NCI-H510A treated with DMSO at 0.1 percent for 48 hours (cell line): ENCODE measurements around the gene DDX41.

ENCODE experiments used
- DNase-seq: peaks from one replicate; lab custom pipeline; 2025; lab: John Stamatoyannopoulos, UW

Gene DDX41

GRCh38 chr5:177468685-177469628 is 47.8 kb downstream of the DDX41 start:
- no peak for DNase-seq

GRCh38 chr5:177468329-177468684 is 48.5 kb downstream of the DDX41 start:
- no peak for DNase-seq

DNA sequence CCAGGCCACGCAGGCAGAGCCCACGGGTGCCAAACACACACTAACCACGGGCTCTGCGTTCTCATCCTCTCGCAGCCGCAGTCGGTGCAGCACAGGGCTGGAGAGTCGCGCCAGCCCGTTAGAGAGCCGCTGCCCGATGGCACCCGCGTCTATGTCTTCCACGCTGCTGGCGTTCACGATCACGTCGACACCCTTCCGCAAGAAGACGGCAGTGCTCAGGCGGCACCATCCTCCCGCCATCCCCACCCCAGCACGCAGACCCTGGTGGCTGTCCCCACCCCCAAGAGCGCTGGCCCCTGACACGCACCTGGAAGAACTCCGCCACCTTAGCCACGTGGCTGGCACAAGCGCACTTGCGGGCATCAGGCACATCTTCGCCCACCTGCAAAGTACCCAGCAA is 49.3 kb downstream of the DDX41 start:
- DNase-seq: no peak

DNA sequence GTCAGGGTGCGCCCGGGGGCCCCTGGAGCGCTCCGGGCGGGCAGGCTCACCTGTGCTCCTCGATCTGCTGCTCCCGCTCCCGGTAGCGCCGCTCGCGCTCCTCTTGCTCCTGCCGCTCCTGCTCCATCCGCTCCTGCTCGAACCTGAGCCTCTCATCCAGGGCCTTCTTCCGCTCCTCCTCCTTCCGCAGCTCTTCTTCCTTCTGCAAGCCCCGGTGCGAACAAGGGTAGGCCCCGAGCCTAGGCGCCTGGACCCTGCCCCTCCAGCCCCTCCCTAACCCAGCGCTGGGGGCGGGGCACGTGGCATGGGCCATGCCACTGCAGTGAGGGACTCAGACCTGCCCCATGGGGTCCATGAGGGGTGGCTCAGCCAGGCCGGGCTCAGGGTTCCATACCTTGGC is 49.9 kb downstream of the DDX41 start:
- no peak for DNase-seq

- no peak for DNase-seq
Observed at GRCh38 chr5:177465044-177465443, 51.7 kb downstream of the DDX41 start.

- no peak for DNase-seq
Observed at GRCh38 chr5:177462021-177462670, 54.6 kb downstream of the DDX41 start.
